H9 (cell line): ENCODE measurements around the gene URB1. TPM values are rescaled to one million over a fixed set of nuclear protein-coding genes. Genes with fewer than 3 reads are reported as not detected.

Experiments used
- DNase-seq: peaks from one replicate; pipeline ENCODE4 v3.0.0-alpha.2; 2017
- H2AFZ ChIP-seq: one replicate; pipeline ENCODE4 v1.6.1; 2013; ENCODE audit warnings: mild to moderate bottlenecking, low read length, control low read depth, moderate library complexity
- H2AK5ac ChIP-seq: 2 replicates; pipeline ENCODE4 v1.6.1; 2013; ENCODE audit warnings: low read length, control low read depth, mixed read lengths; ENCODE audit not compliant: insufficient read length
- H2BK120ac ChIP-seq: one replicate; pipeline ENCODE4 v1.6.1; 2013; ENCODE audit warnings: low read depth, mild to moderate bottlenecking, low read length, control low read depth, inconsistent platforms; ENCODE audit not compliant: poor library complexity, severe bottlenecking
- H2BK12ac ChIP-seq: 2 replicates; pipeline ENCODE4 v1.6.1; 2013; ENCODE audit warnings: low read length, control low read depth, mixed read lengths, low read depth; ENCODE audit not compliant: insufficient read length
- H2BK15ac ChIP-seq: 2 replicates; pipeline ENCODE4 v1.6.1; 2013; ENCODE audit warnings: low read depth, low read length, control low read depth
- H2BK20ac ChIP-seq: one replicate; pipeline ENCODE4 v1.6.1; 2013; ENCODE audit warnings: low read depth, mild to moderate bottlenecking, low read length, control low read depth, inconsistent platforms; ENCODE audit not compliant: poor library complexity, severe bottlenecking
- H2BK5ac ChIP-seq: 2 replicates; pipeline ENCODE4 v1.6.1; 2013; ENCODE audit warnings: low read length, control low read depth, mixed read lengths; ENCODE audit not compliant: insufficient read length
- H3K14ac ChIP-seq: 2 replicates; pipeline ENCODE4 v1.6.1; 2013; ENCODE audit warnings: low read length, control low read depth; ENCODE audit not compliant: insufficient read depth
- H3K18ac ChIP-seq: 2 replicates; pipeline ENCODE4 v1.6.1; 2013; ENCODE audit warnings: low read depth, mild to moderate bottlenecking, mixed read lengths, low read length, control low read depth; ENCODE audit not compliant: insufficient read length
- H3K23ac ChIP-seq: 2 replicates; pipeline ENCODE4 v1.6.1; 2013; ENCODE audit warnings: low read length, control low read depth, mixed read lengths, low read depth; ENCODE audit not compliant: insufficient read length
- H3K23me2 ChIP-seq: 2 replicates; pipeline ENCODE4 v1.6.1; 2013; ENCODE audit warnings: low read depth, mild to moderate bottlenecking, mixed read lengths, low read length, control low read depth; ENCODE audit not compliant: insufficient read length, poor library complexity, severe bottlenecking
- H3K27ac ChIP-seq: 2 replicates; pipeline ENCODE4 v1.5.1; 2013; ENCODE audit warnings: low read length, control low read depth, mixed read lengths, low read depth; ENCODE audit not compliant: insufficient read length
- H3K27me3 ChIP-seq: 2 replicates; pipeline ENCODE4 v1.6.1; 2013; ENCODE audit warnings: low read length, control low read depth, inconsistent platforms; ENCODE audit not compliant: insufficient read depth
- H3K4ac ChIP-seq: 2 replicates; pipeline ENCODE4 v1.6.1; 2013; ENCODE audit warnings: low read depth, mild to moderate bottlenecking, control low read depth, inconsistent platforms, low read length, moderate library complexity
- H3K4me1 ChIP-seq: 2 replicates; pipeline ENCODE4 v1.6.1; 2013; ENCODE audit warnings: low read length, control low read depth, inconsistent platforms; ENCODE audit not compliant: insufficient read depth
- H3K4me2 ChIP-seq: 2 replicates; pipeline ENCODE4 v1.6.1; 2013; ENCODE audit warnings: low read length, control low read depth, mixed read lengths; ENCODE audit not compliant: insufficient read length, insufficient read depth
- H3K56ac ChIP-seq: 2 replicates; pipeline ENCODE4 v1.6.1; 2013; ENCODE audit warnings: low read depth, mild to moderate bottlenecking, mixed read lengths, low read length, control low read depth; ENCODE audit not compliant: insufficient read length
- H3K79me1 ChIP-seq: 2 replicates; pipeline ENCODE4 v1.6.1; 2013; ENCODE audit warnings: low read depth, mild to moderate bottlenecking, moderate library complexity, low read length, control low read depth, inconsistent platforms; ENCODE audit not compliant: insufficient read depth, poor library complexity, severe bottlenecking
- H3K79me2 ChIP-seq: 2 replicates; pipeline ENCODE4 v1.6.1; 2013; ENCODE audit warnings: low read length, control low read depth, inconsistent platforms; ENCODE audit not compliant: insufficient read depth
- H3K9ac ChIP-seq: 2 replicates; pipeline ENCODE4 v1.6.1; 2013; ENCODE audit warnings: low read length, control low read depth, mixed read lengths; ENCODE audit not compliant: insufficient read length; ENCODE audit errors: extremely low read depth
- H3K9me3 ChIP-seq: one replicate; pipeline ENCODE4 v1.6.1; 2013; ENCODE audit warnings: low read depth, low read length, inconsistent platforms; ENCODE audit not compliant: control insufficient read depth
- H3T11ph ChIP-seq: one replicate; pipeline ENCODE4 v1.6.1; 2013; ENCODE audit warnings: mild to moderate bottlenecking, low read length, control low read depth, inconsistent platforms
- H4K20me1 ChIP-seq: one replicate; pipeline ENCODE4 v1.6.1; 2013; ENCODE audit not compliant: control insufficient read depth, insufficient read length, insufficient read depth
- H4K5ac ChIP-seq: 2 replicates; pipeline ENCODE4 v1.6.1; 2013; ENCODE audit warnings: low read depth, mild to moderate bottlenecking, mixed read lengths, low read length, control low read depth; ENCODE audit not compliant: insufficient read length
- H4K8ac ChIP-seq: replicated peaks from 2 replicates; pipeline ENCODE4 v1.6.1; 2013; ENCODE audit warnings: low read length, control low read depth, mixed read lengths, low read depth; ENCODE audit not compliant: insufficient read length
- H4K91ac ChIP-seq: 2 replicates; pipeline ENCODE4 v1.6.1; 2013; ENCODE audit warnings: low read depth, mild to moderate bottlenecking, moderate library complexity, mixed read lengths, low read length, control low read depth; ENCODE audit not compliant: insufficient read length
- H3K27ac Mint-ChIP-seq, 3 experiments: 2 replicates in 2 of 3; 3 replicates in 1 of 3; pipeline ENCODE4 v1.8.0; 2020 to 2021; ENCODE audit warnings: mixed read lengths in 3 of 3, mild to moderate bottlenecking in 1 of 3, moderate library complexity in 1 of 3
- H3K27me3 Mint-ChIP-seq: 2 replicates; pipeline ENCODE4 v1.8.0; 2021; ENCODE audit warnings: low read depth, mild to moderate bottlenecking, moderate library complexity, mixed read lengths
- H3K36me3 Mint-ChIP-seq, 3 experiments: 2 replicates in 2 of 3; 3 replicates in 1 of 3; pipeline ENCODE4 v1.8.0; 2020 to 2021; ENCODE audit warnings: low read depth in 3 of 3, mixed read lengths in 3 of 3; ENCODE audit not compliant: insufficient read depth in 1 of 3
- H3K4me1 Mint-ChIP-seq, 2 experiments: 2 replicates each; pipeline ENCODE4 v1.8.0; 2020; ENCODE audit warnings: mixed read lengths in 2 of 2
- H3K4me3 Mint-ChIP-seq, 2 experiments: 2 replicates in 1 of 2; 3 replicates in 1 of 2; pipeline ENCODE4 v1.8.0; 2020 to 2021; ENCODE audit warnings: mild to moderate bottlenecking in 2 of 2, mixed read lengths in 2 of 2, moderate library complexity in 1 of 2
- H3K9me3 Mint-ChIP-seq, 2 experiments: 2 replicates in 1 of 2; 3 replicates in 1 of 2; pipeline ENCODE4 v1.8.0; 2020; ENCODE audit warnings: mild to moderate bottlenecking in 2 of 2, mixed read lengths in 2 of 2, moderate library complexity in 1 of 2
- CTCF ChIP-seq: fragments of 200-600 bp; sonication (generic); conservative IDR thresholded peaks from 3 replicates; pipeline ENCODE4 v1.8.0; 2021; ENCODE audit warnings: antibody characterized with exemption, mild to moderate bottlenecking
- WGBS: extraction: QIAGEN DNeasy Blood & Tissue Kit; methylation state at CpG from one replicate; pipeline ENCODE4 v1.1.7; 2013; ENCODE audit warnings: missing lambda C conversion rate, low lambda C conversion rate, mixed read lengths; ENCODE audit not compliant: insufficient read length; ENCODE audit errors: extremely low coverage; 5-methylcytosine and 5-hydroxymethylcytosine counted together
- total RNA-seq: library from RNA; stranded (reverse); gene quantifications from 2 replicates; pipeline ENCODE4 v1.2.1, GENCODE V29; 2021

The URB1 gene
- total RNA-seq, 1 experiment from 2014 or later: 23.5 TPM

GRCh38 chr21:32371913-32372314 is 20.9 kb downstream of the URB1 start:
- TF ChIP-seq CTCF: no peak
- peak overlapping the region in 2 of 3 experiments; percentile 63 to 65; a peak in 2 of 7 replicates for H3K27ac Mint-ChIP-seq
- H3K4ac ChIP-seq: no peak overlapping the region
- no peak overlapping the region for H3K56ac ChIP-seq
- H4K20me1 ChIP-seq: no peaks in the 10 kb centered on the region
- DNase-seq: no peak
- H3K36me3 Mint-ChIP-seq: peaks cover 31 to 82% (median 55%) of the 10 kb centered on the region in 3 experiments; a peak in 6 of 7 replicates
- no peak overlapping the region for H3T11ph ChIP-seq
- no CpG with 5 or more reads among the region's 6 CpGs for WGBS
- no peak overlapping the region for H4K5ac ChIP-seq
- H3K9me3 ChIP-seq: no peaks in the 10 kb centered on the region
- H3K79me1 ChIP-seq: no peaks in the 10 kb centered on the region
- H3K18ac ChIP-seq: no peak overlapping the region
- H2BK20ac ChIP-seq: no peak overlapping the region
- H3K79me2 ChIP-seq: no peaks in the 10 kb centered on the region
- H2BK120ac ChIP-seq: no peak overlapping the region
- no peaks in the 10 kb centered on the region for H3K27me3 Mint-ChIP-seq
- H2AK5ac ChIP-seq: no peak overlapping the region
- H3K4me2 ChIP-seq: no peak overlapping the region
- H3K23me2 ChIP-seq: no peaks in the 10 kb centered on the region
- H3K27ac ChIP-seq: no peak overlapping the region
- H3K4me1 ChIP-seq: no peaks in the 10 kb centered on the region
- no peak overlapping the region for H2BK5ac ChIP-seq
- H3K9ac ChIP-seq: no peak overlapping the region
- H3K27me3 ChIP-seq: no peaks in the 10 kb centered on the region
- no peaks in the 10 kb centered on the region for H3K9me3 Mint-ChIP-seq
- no peak overlapping the region for H2BK15ac ChIP-seq
- no peak overlapping the region for H4K91ac ChIP-seq
- no peak overlapping the region for H4K8ac ChIP-seq
- H2AFZ ChIP-seq: no peak overlapping the region
- H2BK12ac ChIP-seq: no peak overlapping the region
- H3K4me1 Mint-ChIP-seq: no peaks in the 10 kb centered on the region
- H3K4me3 Mint-ChIP-seq: no peak overlapping the region
- H3K14ac ChIP-seq: no peak overlapping the region
- no peak overlapping the region for H3K23ac ChIP-seq
